Testis (tissue), 2 donors: ENCODE data around the gene LRP1B.

Experiments
- CTCF ChIP-seq, 3 experiments: fragments of 450-650 bp in 2 of 3; fragments of 200-600 bp in 1 of 3; sonication (generic) in 1 of 3; IDR thresholded peaks; one replicate each; pipeline ENCODE4 v1.5.1; 2016 to 2019; ENCODE audit warnings: antibody characterized with exemption in 3 of 3, mild to moderate bottlenecking in 2 of 3, moderate library complexity in 1 of 3
- POLR2A ChIP-seq: fragments of 450-650 bp; IDR thresholded peaks from one replicate; pipeline ENCODE4 v1.6.1; 2017; ENCODE audit warnings: antibody characterized with exemption, mild to moderate bottlenecking, moderate library complexity

GRCh38 chr2:141899740-141900139 lies 231.1 kb downstream of the LRP1B start:
- TF ChIP-seq POLR2A, result no peak
- no peak for TF ChIP-seq CTCF (IDR thresholded peaks at IDR 0.05)
